ENCODE measurements around the gene MTMR12.

MTMR12 gene

GRCh38 chr5:32259033-32259432, 53.7 kb downstream of the MTMR12 start:
- ChIA-PET POLR2A (ENCODE audit: low non-redundant PET) (no interaction called here), CTCF (no interaction called here)
- DNase-seq (ENCODE audit: low spot score) = no peak
- no peak overlapping the region for H3K27ac ChIP-seq
- no peak for TF ChIP-seq CTCF (conservative IDR thresholded peaks at IDR 0.05; ENCODE audit: low read depth)

- POLR2A ChIA-PET (ENCODE audit: low non-redundant PET) = no interaction called here
- DNase-seq (ENCODE audit: low spot score) = no peak
- CTCF ChIA-PET = interaction anchor here (0.7 kb wide), 1 partner anchor 168 kb away, joined by 7 read pairs; no protein-coding TSS in a partner anchor
These were observed 54.3 kb downstream of the MTMR12 start for GRCh38 chr5:32258424-32258823.

GRCh38 chr5:32255540-32255900, 57.2 kb downstream of the MTMR12 start:
- no peak for DNase-seq (ENCODE audit: low spot score)
- ChIA-PET POLR2A (ENCODE audit: low non-redundant PET) (no interaction called here), CTCF (no interaction called here)
- H3K27ac ChIP-seq = no peak overlapping the region
- TF ChIP-seq CTCF (conservative IDR thresholded peaks at IDR 0.05; ENCODE audit: low read depth) = no peak

More at GRCh38 chr5:32258424-32258823, 54.3 kb downstream of the MTMR12 start:
- no peak overlapping the region for H3K27ac ChIP-seq
- no peak for TF ChIP-seq CTCF (conservative IDR thresholded peaks at IDR 0.05; ENCODE audit: low read depth)

GRCh38 chr5:32254881-32255539, 57.7 kb downstream of the MTMR12 start:
- CTCF ChIA-PET = no interaction called here
- POLR2A ChIA-PET (ENCODE audit: low non-redundant PET) = no interaction called here

GRCh38 chr5:32251871-32252458, 60.8 kb downstream of the MTMR12 start:
- DNase-seq (ENCODE audit: low spot score) = no peak
- POLR2A ChIA-PET (ENCODE audit: low non-redundant PET) = no interaction called here

More at GRCh38 chr5:32254881-32255539, 57.7 kb downstream of the MTMR12 start:
- peak overlapping the region; percentile 26; the same call in 1 of the 2 replicates for H3K27ac ChIP-seq
- DNase-seq (ENCODE audit: low spot score) = no peak
- no peak for TF ChIP-seq CTCF (conservative IDR thresholded peaks at IDR 0.05; ENCODE audit: low read depth)

GRCh38 chr5:32249668-32250067, 63.1 kb downstream of the MTMR12 start:
- CTCF ChIA-PET = no interaction called here
- no peak for TF ChIP-seq CTCF (conservative IDR thresholded peaks at IDR 0.05; ENCODE audit: low read depth)
- H3K27ac ChIP-seq = no peak overlapping the region
- POLR2A ChIA-PET (ENCODE audit: low non-redundant PET) = no interaction called here
- no peak for DNase-seq (ENCODE audit: low spot score)

More at GRCh38 chr5:32251871-32252458, 60.8 kb downstream of the MTMR12 start:
- no peak for TF ChIP-seq CTCF (conservative IDR thresholded peaks at IDR 0.05; ENCODE audit: low read depth)
- CTCF ChIA-PET = no interaction called here
- no peak overlapping the region for H3K27ac ChIP-seq
